T-helper 1 cell treated with Interleukin-12 subunit alpha and Interleukin-12 subunit beta and Interleukin-4 antibody, amounts not matched to agents 30 ng/mL and 1 ng/mL, for 36 hours (primary cell): ENCODE data around the gene SLC4A2. TPM values are rescaled to one million over a fixed set of nuclear protein-coding genes. Genes with fewer than 3 reads are reported as not detected.

Experiments used
- intact Hi-C: fragments of 100-400 bp; cut with micrococcal nuclease; formaldehyde crosslinking; loops from one replicate; pipeline ENCODE4 v1.15.1; 2024
- total RNA-seq: library from RNA; stranded (reverse); gene quantifications from 2 replicates; pipeline ENCODE4 v1.2.3, GENCODE V29; 2022

SLC4A2 gene
- total RNA-seq: 132 and 137 TPM in 2 replicates

DNA sequence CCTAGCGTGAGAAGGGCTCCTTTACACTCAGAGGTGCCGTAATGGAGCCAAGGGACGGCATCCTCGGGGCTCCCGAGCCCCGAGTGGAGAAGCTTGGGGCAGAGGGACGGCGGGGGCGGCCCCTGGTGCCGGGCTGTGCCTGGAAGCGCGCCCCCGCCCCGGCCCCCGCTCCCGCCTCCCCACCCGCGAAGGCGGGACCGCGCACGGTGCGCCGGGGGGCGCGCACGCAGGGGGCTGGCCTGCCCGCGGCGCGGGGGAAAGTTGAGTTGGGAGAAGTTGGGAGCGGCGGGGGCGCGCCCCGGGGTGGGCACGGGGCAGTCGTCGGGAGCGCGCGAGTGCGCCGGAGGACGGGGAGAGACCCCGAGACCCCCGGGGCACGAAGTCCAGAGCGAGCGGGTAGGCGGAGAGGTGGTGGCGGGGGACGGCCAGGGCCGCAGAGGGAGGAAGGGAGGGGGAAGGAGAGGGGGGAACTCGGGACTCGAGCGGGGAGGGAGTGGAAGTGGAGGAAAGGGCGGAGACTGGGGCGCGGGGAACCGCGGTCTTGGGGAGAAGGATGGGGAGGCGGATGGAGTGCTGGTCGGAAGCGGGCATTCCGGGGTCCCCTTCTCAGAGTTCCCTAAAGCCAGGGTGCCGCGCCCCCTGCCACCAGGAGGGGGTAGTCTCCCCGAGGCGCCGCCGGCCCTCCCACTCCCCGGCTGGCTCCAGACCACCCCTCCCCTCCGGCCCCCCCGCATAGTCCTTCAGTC, at the start of gene SLC4A2:
TSS of gene SLC4A2 (plus strand) at position 223 of the 746 bp plus-strand sequence. CDS start 2,399 bp downstream, outside the sequence.
- intact Hi-C loops: loop anchor here (2.0 to 5.0 kb wide), 3 partner anchors 291 to 1932 kb away; partner anchors contain the start of genes ACTR3C, LRRC61 and ZNF425

- intact Hi-C loops: loop anchor here (5.0 to 10.0 kb wide), 3 partner anchors 33 to 512 kb away; partner anchors contain the start of gene KCNH2
Observed at GRCh38 chr7:151010037-151010306, 49.4 kb upstream of the SLC4A2 start.

DNA sequence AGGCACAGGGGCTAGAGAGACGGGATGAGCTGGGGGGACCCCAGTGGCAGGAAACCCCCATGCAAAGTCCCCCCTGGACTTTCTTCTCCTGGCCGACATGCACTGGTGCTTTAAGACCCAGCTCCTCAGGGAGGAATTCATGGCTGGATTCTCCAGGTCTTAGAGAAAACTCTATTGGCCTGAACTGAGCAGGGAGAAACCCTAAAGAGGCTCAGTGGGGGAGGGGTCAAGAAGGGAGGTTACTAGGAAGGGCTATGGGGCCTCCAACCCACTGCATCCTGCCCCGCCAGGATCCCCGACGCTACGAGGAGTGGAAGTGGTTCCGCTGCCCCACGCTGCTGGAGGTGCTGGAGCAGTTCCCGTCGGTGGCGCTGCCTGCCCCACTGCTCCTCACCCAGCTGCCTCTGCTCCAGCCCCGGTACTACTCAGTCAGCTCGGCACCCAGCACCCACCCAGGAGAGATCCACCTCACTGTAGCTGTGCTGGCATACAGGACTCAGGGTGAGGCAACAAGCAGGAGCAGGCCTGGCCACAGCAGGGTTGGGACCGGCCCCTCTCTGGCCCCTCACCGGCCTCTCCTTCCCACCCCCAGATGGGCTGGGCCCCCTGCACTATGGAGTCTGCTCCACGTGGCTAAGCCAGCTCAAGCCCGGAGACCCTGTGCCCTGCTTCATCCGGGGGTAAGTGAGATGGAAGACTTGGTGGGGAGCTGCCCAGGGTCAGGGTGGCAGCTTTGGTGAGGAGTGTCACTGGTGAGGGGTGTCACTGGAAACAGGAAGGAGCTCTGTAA, 48.9 kb upstream of the SLC4A2 start:
- intact Hi-C loops: loop anchor here (5.0 to 10.0 kb wide), 3 partner anchors 33 to 512 kb away; partner anchors contain the start of gene KCNH2

GRCh38 chr7:151011097-151011409, 48.3 kb upstream of the SLC4A2 start:
- intact Hi-C loops: loop anchor here (5.0 to 10.0 kb wide), 3 partner anchors 34 to 511 kb away; partner anchors contain the start of gene KCNH2

DNA sequence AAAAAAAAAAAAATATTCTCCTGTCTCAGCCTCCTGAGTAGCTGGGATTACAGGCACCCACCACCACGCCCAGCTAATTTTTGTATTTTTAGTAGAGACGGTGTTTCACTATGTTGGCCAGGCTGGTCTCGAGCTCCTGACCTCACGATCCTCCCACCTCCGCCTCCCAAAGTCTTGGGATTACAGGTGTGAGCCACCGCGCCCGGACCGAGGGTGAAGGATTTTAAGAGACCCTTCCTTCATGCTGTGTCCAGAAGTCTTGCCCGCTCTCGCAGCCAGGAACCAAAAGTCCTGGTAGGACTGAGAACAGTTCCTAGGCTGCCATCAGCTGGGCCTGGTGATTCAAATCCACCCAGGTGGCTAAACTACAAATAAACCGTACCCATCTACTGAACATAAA, 47.8 kb upstream of the SLC4A2 start:
- intact Hi-C loops: loop anchor here (5.0 to 10.0 kb wide), 3 partner anchors 34 to 511 kb away; partner anchors contain the start of gene KCNH2

- intact Hi-C loops: loop anchor here (5.0 to 10.0 kb wide), 3 partner anchors 35 to 510 kb away; partner anchors contain the start of gene KCNH2
Observed at GRCh38 chr7:151012031-151012692, 47.2 kb upstream of the SLC4A2 start.

GRCh38 chr7:151012911-151013347, 46.5 kb upstream of the SLC4A2 start:
- intact Hi-C loops: loop anchor here (1.0 to 10.0 kb wide), 4 partner anchors 36 to 509 kb away; partner anchors contain the start of genes ABCF2 and KCNH2

DNA sequence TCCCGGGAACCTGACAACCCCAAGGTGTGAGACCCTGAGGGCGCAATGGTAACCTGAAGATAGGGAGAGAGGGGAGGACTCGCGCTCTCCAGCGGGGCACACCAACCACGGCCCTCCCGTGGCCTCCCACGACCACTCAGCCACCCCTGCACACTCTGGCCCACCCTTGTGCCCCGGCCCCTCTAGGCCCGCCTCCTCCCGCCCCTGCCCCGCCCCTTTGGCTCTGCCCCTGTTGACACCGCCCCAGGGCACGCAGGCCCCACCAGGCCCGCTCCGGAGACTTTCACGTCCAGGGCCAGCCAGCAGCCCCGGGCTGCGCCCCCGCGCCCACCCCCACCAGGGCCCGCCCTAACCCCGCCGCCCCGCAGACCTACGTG, 46.0 kb upstream of the SLC4A2 start:
- intact Hi-C loops: loop anchor here (1.0 to 10.0 kb wide), 4 partner anchors 36 to 509 kb away; partner anchors contain the start of genes ABCF2 and KCNH2

GRCh38 chr7:151013733-151014497, 45.5 kb upstream of the SLC4A2 start:
- intact Hi-C loops: loop anchor here (1.0 to 10.0 kb wide), 7 partner anchors 14 to 508 kb away; partner anchors contain the start of genes ABCB8, ABCF2, KCNH2 and TMUB1

GRCh38 chr7:151014950-151015349, 44.4 kb upstream of the SLC4A2 start:
- intact Hi-C loops: loop anchor here (1.0 to 10.0 kb wide), 6 partner anchors 13 to 507 kb away; partner anchors contain the start of genes ABCB8, KCNH2 and TMUB1

- intact Hi-C loops: loop anchor here (2.0 to 10.0 kb wide), 2 partner anchors 241 to 1143 kb away; partner anchors contain the start of gene ATP6V0E2
Observed at GRCh38 chr7:151015967-151016366, 43.4 kb upstream of the SLC4A2 start.

DNA sequence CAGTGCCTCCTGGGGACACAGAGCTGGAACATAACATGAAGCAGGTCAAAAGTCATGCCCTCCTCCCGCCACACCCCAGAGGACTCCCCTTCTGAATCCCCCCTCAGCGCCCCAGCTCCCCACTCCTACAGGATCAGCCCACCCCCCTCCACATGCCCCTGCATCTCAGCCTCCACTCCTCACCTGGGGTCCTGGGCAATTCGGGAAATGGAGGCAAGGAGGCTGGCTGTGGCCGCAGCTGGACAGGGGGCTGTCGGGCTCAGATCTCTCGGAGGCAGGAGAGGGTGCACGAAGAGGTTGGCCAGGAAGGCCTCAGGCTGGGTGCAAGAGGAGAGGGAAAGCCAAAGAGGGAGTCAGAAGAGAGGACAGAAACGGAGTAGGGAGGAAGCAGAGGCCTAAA, 42.9 kb upstream of the SLC4A2 start:
- intact Hi-C loops: loop anchor here (2.0 to 10.0 kb wide), 2 partner anchors 242 to 1144 kb away; partner anchors contain the start of gene ATP6V0E2

GRCh38 chr7:151016942-151017341, 42.4 kb upstream of the SLC4A2 start:
- intact Hi-C loops: loop anchor here (2.0 to 10.0 kb wide), 2 partner anchors 242 to 1144 kb away; partner anchors contain the start of gene ATP6V0E2

- intact Hi-C loops: loop anchor here (2.0 to 10.0 kb wide), 2 partner anchors 243 to 1145 kb away; partner anchors contain the start of gene ATP6V0E2
Observed at GRCh38 chr7:151017370-151017952, 41.9 kb upstream of the SLC4A2 start.

- intact Hi-C loops: loop anchor here (1.0 to 10.0 kb wide), 7 partner anchors 10 to 1145 kb away; partner anchors contain the start of genes ABCB8 and ATP6V0E2
Observed at GRCh38 chr7:151017953-151018420, 41.4 kb upstream of the SLC4A2 start.

DNA sequence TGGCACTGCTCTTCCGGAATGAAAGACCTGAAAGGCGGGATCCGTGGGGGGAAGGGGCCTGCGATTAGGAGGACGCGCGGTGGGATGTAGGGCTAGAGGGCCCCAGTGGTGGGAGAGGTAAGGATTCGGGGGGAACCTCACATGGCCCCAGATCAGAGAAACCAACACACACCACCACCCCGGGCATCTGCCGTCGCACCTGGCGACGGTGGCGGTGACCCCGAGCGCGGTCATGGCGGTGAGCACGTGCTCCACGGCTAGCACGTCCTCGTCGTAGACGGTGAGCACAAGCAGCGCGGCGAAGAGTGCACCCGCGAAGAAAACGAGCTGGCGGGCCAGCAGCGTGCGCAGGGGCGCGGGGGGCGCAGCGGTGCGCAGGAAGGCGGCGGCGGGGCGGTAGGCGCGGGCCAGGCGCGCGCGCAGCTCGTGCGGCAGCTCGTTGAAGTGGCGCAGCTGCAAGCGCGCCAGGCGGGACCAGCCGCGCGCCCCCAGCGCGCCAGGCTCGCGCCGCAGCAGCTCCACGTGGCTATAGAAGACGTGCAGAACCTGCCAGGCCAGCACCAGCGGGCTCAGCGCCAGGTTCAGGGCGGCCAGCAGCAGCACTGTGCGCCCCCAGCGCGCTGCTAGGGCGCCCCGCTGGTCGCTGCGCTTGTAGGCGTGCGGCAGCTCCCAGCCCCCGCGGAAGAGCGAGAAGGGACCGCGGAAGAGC, 40.8 kb upstream of the SLC4A2 start:
- intact Hi-C loops: loop anchor here (1.0 to 10.0 kb wide), 6 partner anchors 10 to 244 kb away; partner anchors contain the start of gene ABCB8

GRCh38 chr7:151019130-151019447, 40.3 kb upstream of the SLC4A2 start:
- intact Hi-C loops: loop anchor here (2.0 to 10.0 kb wide), 2 partner anchors 92 to 244 kb away; no protein-coding TSS in a partner anchor

GRCh38 chr7:151020231-151020630, 39.2 kb upstream of the SLC4A2 start:
- intact Hi-C loops: no loop called here

DNA sequence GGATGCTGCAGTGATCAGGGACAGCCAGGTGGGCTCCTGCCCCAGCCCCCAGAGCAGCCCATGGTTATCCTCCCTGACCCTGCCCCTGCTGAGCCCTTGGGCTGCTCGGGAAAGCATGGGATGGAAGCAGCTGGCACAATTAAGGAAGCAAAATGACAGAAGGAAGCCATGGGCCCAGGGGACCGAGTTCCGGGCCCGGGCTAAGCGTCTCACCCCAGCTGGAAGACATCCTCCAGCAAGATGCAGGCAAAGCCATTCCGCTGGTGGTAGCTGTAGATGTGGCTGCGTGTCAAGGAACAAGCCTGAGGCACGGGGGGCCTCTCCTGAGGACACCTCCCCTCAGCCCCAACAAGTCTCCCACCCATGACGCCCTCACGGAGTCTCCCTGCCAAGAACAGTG, 36.2 kb upstream of the SLC4A2 start:
- intact Hi-C loops: no loop called here
